ENCODE results near the gene FAHD2A. TPM values are rescaled to one million over a fixed set of nuclear protein-coding genes. Genes with fewer than 3 reads are reported as not detected.
"Not testable (repeated sequence)": the region's sequence is repeated elsewhere in the genome, so short reads cannot be mapped to it uniquely, and the experiment has no call there.

The FAHD2A gene
- total RNA-seq, 1 donor from 2014 or later: 33.2 TPM

GRCh38 chr2:95442474-95443099 is 40.1 kb downstream of the FAHD2A start:
- H3K4me3 Mint-ChIP-seq; DNase-seq (ENCODE audit: low spot score); H3K9me3 Mint-ChIP-seq; intact Hi-C loops (cut with micrococcal nuclease); H3K27me3 Mint-ChIP-seq (ENCODE audit: insufficient read depth); H3K27ac Mint-ChIP-seq; H3K36me3 Mint-ChIP-seq (ENCODE audit: low read depth); H3K4me1 Mint-ChIP-seq (ENCODE audit: low read depth): not testable (repeated sequence)

- H3K4me1 Mint-ChIP-seq (ENCODE audit: low read depth); H3K9me3 Mint-ChIP-seq; DNase-seq (ENCODE audit: low spot score); H3K27me3 Mint-ChIP-seq (ENCODE audit: insufficient read depth); H3K36me3 Mint-ChIP-seq (ENCODE audit: low read depth); intact Hi-C loops (cut with micrococcal nuclease); H3K4me3 Mint-ChIP-seq; H3K27ac Mint-ChIP-seq: not testable (repeated sequence)
These were observed 42.8 kb downstream of the FAHD2A start for GRCh38 chr2:95445317-95445716.

GRCh38 chr2:95463292-95463691 is 60.8 kb downstream of the FAHD2A start:
- H3K4me3 Mint-ChIP-seq; H3K27me3 Mint-ChIP-seq (ENCODE audit: insufficient read depth); H3K27ac Mint-ChIP-seq; H3K36me3 Mint-ChIP-seq (ENCODE audit: low read depth); DNase-seq (ENCODE audit: low spot score); H3K4me1 Mint-ChIP-seq (ENCODE audit: low read depth); H3K9me3 Mint-ChIP-seq; intact Hi-C loops (cut with micrococcal nuclease): not testable (repeated sequence)

Other genes with a start within 250 kb of the FAHD2A start
- 9.9 and 10.1 TPM in 2 replicates for gene ZNF514, start 242.9 kb upstream of the FAHD2A start, total RNA-seq
- 3.8 and 3.9 TPM in 2 replicates for gene ZNF2, start 236.9 kb upstream of the FAHD2A start, total RNA-seq
- 4.7 and 5.9 TPM in 2 replicates for gene ZNF892, start 195.2 kb upstream of the FAHD2A start, total RNA-seq
- gene PROM2, start 128.3 kb upstream of the FAHD2A start, total RNA-seq: 0.29 and 0.37 TPM in 2 replicates
- gene KCNIP3, start 105.4 kb upstream of the FAHD2A start, total RNA-seq: not detected in 2 replicates
- not detected in 2 replicates for gene TRIM43B, start 82.0 kb downstream of the FAHD2A start, total RNA-seq
- not detected in 2 replicates for gene TRIM43, start 189.3 kb downstream of the FAHD2A start, total RNA-seq